Fibroblast of gingiva (primary cell): ENCODE measurements around the gene STAG1.
"Not testable (repeated sequence)": the region's sequence is repeated elsewhere in the genome, so short reads cannot be mapped to it uniquely, and the experiment has no call there.

Experiments
- DNase-seq: peaks from one replicate; pipeline ENCODE4 v3.0.0-alpha.2; 2011; ENCODE audit warnings: low read depth

Gene STAG1

GRCh38 chr3:136645915-136646314 lies 106.3 kb downstream of the STAG1 start:
- no peak for DNase-seq

DNA sequence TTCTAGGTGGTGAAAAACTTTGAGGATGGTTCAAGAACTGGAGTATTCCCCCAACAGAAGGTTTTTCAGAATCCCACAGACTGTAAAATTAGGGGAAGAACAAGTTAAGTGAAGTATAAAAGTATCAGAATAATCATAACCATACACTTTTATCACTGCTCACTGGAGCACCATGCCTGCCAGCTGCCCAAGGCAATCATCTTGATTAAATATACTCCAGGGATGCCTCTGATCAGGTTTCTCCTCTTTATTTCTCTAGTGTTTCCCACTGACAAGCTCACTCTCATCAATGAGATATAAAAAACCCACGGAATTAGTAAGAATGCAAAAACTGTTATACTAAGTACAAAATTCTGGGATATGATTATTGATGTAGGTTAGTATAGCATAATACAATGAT lies 108.0 kb downstream of the STAG1 start:
- no peak for DNase-seq

DNA sequence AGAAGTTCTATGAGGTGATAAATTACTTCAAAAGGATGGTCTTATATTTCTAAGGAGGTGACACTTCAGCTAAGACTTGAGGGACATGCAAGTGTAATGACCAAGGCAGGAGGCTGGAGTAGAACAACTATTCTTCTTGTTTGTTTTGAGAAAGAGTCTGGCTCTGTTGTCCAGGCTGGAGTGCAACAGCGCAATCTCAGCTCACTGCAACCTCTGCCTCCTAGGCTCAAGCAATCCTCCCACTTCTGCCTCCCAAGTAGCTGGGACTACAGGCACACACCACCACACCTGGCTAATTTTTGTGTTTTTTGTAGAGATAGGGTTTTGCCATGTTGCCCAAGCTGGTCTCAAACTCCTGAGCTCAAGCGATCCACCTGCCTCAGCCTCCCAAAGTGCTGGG lies 108.8 kb downstream of the STAG1 start:
- DNase-seq = not testable (repeated sequence)

DNA sequence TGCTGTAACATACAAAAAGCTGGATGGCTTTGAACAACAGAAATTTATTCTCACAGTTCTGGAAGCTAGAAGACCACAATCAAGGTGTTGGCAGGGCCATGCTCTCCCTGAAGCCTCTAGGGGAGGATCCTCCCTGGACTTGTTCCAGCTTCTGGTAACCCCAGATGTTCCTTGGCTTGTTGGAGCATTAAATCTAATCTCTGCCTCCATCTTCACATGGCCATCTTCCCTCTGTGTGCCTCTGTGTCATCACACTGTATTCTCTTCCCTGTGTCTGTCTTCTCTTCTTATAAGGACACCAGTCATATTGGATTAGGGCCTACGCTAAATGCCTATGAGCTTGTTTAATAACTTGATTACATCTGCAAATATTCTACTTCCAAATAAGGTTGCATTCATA lies 109.5 kb downstream of the STAG1 start:
- no peak for DNase-seq

- DNase-seq = no peak
Measured at GRCh38 chr3:136639069-136639468, 113.1 kb downstream of the STAG1 start.

DNA sequence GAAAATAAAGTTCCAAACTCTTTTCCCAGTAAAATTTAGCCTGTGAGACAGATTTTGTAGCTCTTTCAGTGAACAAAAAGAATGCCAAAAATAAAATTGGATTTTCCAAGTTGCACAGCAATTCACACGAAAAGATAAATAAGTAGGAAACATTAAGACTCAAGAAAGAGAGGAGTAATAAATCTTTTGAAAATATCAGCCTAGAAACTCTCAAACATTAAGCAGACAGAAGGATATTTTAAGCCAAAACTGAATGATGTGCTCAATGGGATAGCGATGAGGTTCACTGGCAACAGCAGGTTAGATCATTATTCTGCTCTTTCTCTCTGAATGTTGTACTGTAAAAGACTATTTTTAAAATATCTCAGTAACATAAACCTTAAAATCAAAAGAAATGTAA lies 115.0 kb downstream of the STAG1 start:
- DNase-seq = no peak

DNA sequence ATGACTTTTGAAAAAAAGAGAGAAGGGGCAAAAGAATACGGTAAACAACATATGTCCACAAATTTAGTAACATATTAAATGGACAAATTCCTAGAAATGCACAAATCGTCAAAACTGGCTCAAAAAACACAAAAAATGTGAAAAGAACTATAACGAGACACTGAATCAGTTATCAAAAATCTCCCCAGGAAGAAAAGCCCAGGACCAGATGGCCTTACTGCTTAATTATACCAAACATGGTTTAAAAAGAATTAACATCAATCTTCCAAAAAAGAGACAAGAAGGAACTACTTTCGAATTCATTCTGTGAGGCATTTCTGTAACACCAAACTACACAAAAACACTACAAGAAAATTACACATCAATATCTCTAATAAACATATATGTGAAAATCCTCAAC lies 117.4 kb downstream of the STAG1 start:
- DNase-seq = no peak

- no peak for DNase-seq
Measured at GRCh38 chr3:136632625-136633081, 119.5 kb downstream of the STAG1 start.

DNA sequence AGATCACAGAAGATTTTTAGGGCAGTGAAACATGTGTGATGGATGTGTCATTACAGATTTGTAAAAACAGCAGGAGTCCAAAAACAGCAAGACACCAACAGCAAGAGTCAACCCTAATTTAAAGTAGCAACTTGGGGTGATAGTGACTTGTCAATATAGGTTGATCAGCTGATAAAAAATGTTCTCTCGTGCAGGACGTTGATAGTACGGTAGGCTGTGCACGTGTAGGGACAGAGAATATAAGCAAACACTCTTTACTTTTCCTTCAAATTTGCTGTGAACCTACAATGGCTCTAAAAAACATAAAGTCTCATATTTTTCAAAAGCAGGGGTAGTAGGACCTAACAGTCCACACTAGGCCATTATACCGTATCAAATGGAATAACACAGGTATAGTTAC lies 120.8 kb downstream of the STAG1 start:
- DNase-seq = no peak

GRCh38 chr3:136630915-136631314 lies 121.3 kb downstream of the STAG1 start:
- peak; percentile 19 for DNase-seq

DNA sequence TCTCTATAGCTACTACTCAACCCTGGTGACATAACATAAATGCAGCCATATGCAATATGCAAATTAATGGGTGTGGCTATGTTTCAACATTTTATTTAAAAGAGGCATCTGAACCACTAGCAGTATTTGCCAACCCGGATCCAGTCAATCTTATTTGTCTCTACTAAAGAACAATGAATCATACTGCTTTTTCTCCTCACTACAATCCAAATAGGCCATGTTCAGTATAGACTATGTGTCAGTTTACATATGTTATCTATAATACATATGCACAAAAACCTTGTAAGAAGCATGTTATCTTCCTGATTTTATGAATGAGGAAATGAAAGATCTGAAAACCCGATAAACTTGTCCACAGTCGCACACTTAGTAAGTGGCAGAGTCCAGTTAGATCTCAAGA lies 125.7 kb downstream of the STAG1 start:
- no peak for DNase-seq

DNA sequence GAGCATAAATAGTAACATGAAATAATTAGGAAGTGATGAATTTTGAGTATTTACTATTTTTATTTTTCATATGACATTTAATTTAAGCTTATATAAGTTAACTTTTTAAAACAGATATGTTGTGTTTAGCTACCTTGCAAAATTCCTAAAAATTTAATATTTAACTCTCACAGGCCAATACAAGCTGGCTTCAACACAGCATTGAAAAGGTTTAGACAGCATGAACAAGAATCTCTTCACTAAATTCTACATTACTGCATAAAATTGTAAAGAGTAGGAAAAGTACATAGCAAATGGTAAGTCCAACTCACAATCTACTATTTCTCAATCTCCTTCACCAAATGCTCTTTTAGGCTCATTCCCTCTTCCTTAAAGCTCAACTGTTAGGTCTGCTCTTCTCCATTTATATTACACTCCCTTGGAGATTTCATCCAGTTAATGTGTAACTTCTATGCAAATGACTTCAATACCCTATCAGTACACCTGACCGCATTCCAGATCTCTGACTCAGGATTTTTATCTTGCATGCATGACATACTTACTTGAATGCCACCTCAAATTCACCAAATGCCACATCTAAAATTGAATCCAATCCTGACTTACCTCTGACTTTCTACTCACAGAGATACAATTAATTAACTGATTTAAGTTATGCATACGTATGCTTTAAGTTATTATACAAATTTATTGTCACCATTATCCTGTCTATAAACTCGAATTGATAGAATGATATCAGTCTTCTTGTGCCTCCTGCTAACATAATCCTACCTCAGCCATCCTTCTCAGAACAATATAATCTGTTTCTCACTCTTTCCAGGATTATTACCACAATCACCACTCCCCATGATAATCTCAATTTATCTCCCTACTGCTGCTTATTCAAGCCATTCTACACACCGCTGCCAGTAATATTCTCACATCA lies 127.0 kb downstream of the STAG1 start:
- DNase-seq = no peak

GRCh38 chr3:136624371-136624770 lies 127.8 kb downstream of the STAG1 start:
- DNase-seq = no peak

GRCh38 chr3:136621628-136622027 lies 130.6 kb downstream of the STAG1 start:
- peak; percentile 34 for DNase-seq

GRCh38 chr3:136620436-136620835 lies 131.7 kb downstream of the STAG1 start:
- no peak for DNase-seq

- DNase-seq = not testable (repeated sequence)
Measured at GRCh38 chr3:136617969-136618525, 134.1 kb downstream of the STAG1 start.

DNA sequence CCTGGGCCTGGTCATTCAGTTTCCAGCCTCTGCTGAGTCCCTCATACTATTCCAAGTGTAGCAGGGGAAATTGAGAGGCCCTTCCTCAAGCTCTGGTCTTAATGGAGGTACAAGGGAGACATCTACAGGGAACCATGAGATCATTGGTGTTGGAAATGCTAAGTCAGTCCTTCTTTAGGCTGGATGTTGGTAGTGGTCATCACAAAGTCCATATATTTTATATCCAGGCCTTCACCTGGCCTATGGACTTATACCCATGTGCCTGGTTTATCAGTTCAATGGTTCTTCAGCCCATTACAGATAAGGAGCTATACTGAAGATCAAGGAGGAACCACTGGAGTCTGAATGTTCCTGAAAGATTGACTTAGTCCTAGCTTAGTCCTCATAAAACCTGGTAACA lies 135.0 kb downstream of the STAG1 start:
- DNase-seq = no peak

- peak; percentile 34 for DNase-seq
Measured at GRCh38 chr3:136612512-136612911, 139.7 kb downstream of the STAG1 start.

GRCh38 chr3:136606990-136607389 lies 145.2 kb downstream of the STAG1 start:
- DNase-seq = no peak

- DNase-seq = not testable (repeated sequence)
Measured at GRCh38 chr3:136606216-136606615, 146.0 kb downstream of the STAG1 start.

DNA sequence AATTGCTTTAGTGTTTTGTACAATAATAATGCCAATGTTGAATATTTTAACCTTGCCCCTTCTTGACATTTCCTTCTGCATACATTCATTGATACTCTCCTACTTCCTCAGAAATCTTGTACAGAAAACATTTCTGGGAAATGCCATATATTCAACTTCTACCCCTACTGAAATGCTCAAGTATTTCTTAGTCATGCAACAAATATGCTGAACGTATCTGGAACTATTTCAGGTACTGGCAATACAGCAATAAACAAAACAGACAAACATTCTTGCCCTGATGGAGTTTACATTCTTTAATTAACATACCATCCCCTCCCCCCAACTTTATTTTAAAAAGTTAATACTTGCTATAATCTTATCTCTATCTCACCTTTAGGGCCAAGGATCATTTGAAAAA lies 147.2 kb downstream of the STAG1 start:
- peak; percentile 7 for DNase-seq

- no peak for DNase-seq
Measured at GRCh38 chr3:136602818-136603217, 149.4 kb downstream of the STAG1 start.

DNA sequence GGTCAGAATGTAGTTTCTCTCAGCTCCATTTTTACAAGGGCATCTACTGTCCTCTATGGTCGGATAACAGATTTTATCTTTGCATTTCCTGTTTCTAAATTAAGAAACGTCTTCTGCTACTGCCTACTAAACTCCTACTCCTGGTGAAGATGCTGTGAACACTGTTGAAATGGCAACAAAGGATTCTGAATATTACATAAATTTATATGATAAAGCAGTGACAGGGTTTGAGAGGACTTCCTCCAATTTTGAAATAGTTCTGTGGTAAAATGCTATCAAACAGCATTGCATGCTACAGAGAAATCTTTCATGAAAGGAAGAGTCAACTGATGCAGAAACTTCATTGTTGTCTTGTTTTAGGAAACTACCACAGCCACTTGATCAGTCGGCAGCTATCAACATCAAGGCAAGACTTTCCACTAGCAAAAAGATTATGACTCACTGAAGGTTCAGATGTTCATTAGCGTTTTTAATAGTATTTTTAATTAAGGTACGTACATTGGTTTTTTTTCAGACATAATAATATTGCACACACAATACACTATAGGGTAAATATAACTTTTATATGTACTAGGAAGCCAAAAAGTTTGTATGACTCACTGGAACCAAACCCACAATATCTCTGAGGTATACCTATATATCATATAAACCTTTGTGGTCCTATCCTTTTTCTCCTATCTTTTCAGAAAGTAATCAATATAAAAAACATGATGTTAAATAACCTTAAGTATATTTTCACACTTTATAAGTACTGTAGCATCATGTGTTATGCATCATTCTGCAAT lies 156.1 kb downstream of the STAG1 start:
- no peak for DNase-seq
